Panc1 (cell line): ENCODE data around the gene C1orf198. TPM values are rescaled to one million over a fixed set of nuclear protein-coding genes. Genes with fewer than 3 reads are reported as not detected.

ENCODE experiments used
- ATAC-seq: fragments of 200-7000 bp; cut with Tn5 transposase; 2 replicates; pipeline ENCODE4 v1.9.1; 2020; ENCODE audit warnings: mild to moderate bottlenecking, moderate library complexity
- BruUV-seq: library from RNA; stranded (reverse); fragments of 400-500 nt; replicated peaks from 2 replicates; lab custom pipeline; 2021; lab: Mats Ljungman, UMichigan
- CTCF ChIA-PET: fragments of 300-600 bp; sonication (Branson Sonifier 250); formaldehyde crosslinking; loops from one replicate; lab custom pipeline; 2022; ENCODE audit warnings: antibody characterized with exemption; lab: Charles Lee
- POLR2A ChIA-PET: fragments of 300-600 bp; sonication (Branson Sonifier 250); formaldehyde crosslinking; loops from one replicate; lab custom pipeline; 2022; ENCODE audit warnings: antibody characterized with exemption; lab: Charles Lee
- DNase-seq: peaks from one replicate; pipeline ENCODE4 v3.0.0-alpha.2; 2010; ENCODE audit warnings: low read depth, low spot score
- H3K27ac ChIP-seq: 2 replicates; pipeline ENCODE4 v1.5.1; 2011; ENCODE audit warnings: mild to moderate bottlenecking, low read length, inconsistent platforms
- H3K27me3 ChIP-seq: fragments of 200-500 bp; sonication (Bioruptor generic); 2 replicates; pipeline ENCODE4 v1.6.0; 2014; ENCODE audit warnings: low read length, inconsistent platforms; ENCODE audit not compliant: control insufficient read depth, insufficient read depth
- H3K36me3 ChIP-seq: fragments of 200-500 bp; sonication (Bioruptor generic); 2 replicates; pipeline ENCODE4 v1.5.1; 2014; ENCODE audit warnings: inconsistent platforms, mild to moderate bottlenecking, low read length, moderate library complexity; ENCODE audit not compliant: control insufficient read depth, insufficient read depth
- H3K4me1 ChIP-seq: 2 replicates; pipeline ENCODE4 v1.5.1; 2011; ENCODE audit warnings: inconsistent platforms, mild to moderate bottlenecking, low read length, moderate library complexity; ENCODE audit not compliant: control insufficient read depth, insufficient read depth
- H3K4me3 ChIP-seq, 2 experiments: 2 replicates each; pipeline ENCODE4 v1.5.1; 2011 to 2012; ENCODE audit warnings: low read depth in 2 of 2, low read length in 2 of 2, mild to moderate bottlenecking in 2 of 2, inconsistent platforms in 1 of 2, moderate library complexity in 1 of 2
- H3K9me3 ChIP-seq: fragments of 200-500 bp; sonication (Bioruptor generic); 2 replicates; pipeline ENCODE4 v1.5.1; 2014; ENCODE audit warnings: low read depth, mild to moderate bottlenecking, inconsistent platforms, low read length, moderate library complexity; ENCODE audit not compliant: control insufficient read depth, insufficient read depth
- CTCF ChIP-seq: fragments of 450-650 bp; IDR thresholded peaks from 2 replicates; pipeline ENCODE4 v1.5.1; 2017; ENCODE audit warnings: mild to moderate bottlenecking
- POLR2AphosphoS5 ChIP-seq: IDR thresholded peaks from 2 replicates; pipeline ENCODE4 v1.6.1; 2012; ENCODE audit warnings: mild to moderate bottlenecking, low read depth, low read length, moderate library complexity
- REST ChIP-seq, 2 experiments: IDR thresholded peaks; 2 replicates each; pipeline ENCODE4 v1.6.1; 2011 to 2012; ENCODE audit warnings: low read depth in 2 of 2, control low read depth in 1 of 2, low read length in 1 of 2, mild to moderate bottlenecking in 1 of 2, moderate library complexity in 1 of 2; ENCODE audit not compliant: insufficient read depth in 1 of 2
- SIN3A ChIP-seq: IDR thresholded peaks from 2 replicates; pipeline ENCODE4 v1.6.1; 2012; ENCODE audit warnings: low read depth, mild to moderate bottlenecking, low read length, moderate library complexity, borderline replicate concordance; ENCODE audit not compliant: insufficient read depth
- TCF7L2 ChIP-seq: IDR thresholded peaks from 2 replicates; pipeline ENCODE4 v1.6.1; 2011; ENCODE audit warnings: mild to moderate bottlenecking, low read depth, low read length, inconsistent platforms
- in situ Hi-C: cut with HindIII; loops from 2 replicates; pipeline ENCODE4 v1.10.0; 2016; ENCODE audit warnings: low sequenced_read_pairs, low pct_unique_long_range_greater_than_20kb
- intact Hi-C: fragments of 100-400 bp; cut with micrococcal nuclease; formaldehyde crosslinking; loops from one replicate; pipeline ENCODE4 v1.10.0; 2022; ENCODE audit not compliant: unreplicated experiment
- total RNA-seq: library from RNA; stranded (reverse); gene quantifications from one replicate; pipeline ENCODE4 v1.2.1, GENCODE V29; 2021; ENCODE audit not compliant: unreplicated experiment

C1orf198 gene
- total RNA-seq, 1 experiment from 2014 or later, result 33.6 TPM

GRCh38 chr1:230804396-230804795 is 63.9 kb downstream of the C1orf198 start:
- ChIA-PET POLR2A (no interaction called here), CTCF (no interaction called here)
- no TSS peak for BruUV-seq
- no peaks in the 10 kb centered on the region for H3K36me3 ChIP-seq
- no peaks in the 10 kb centered on the region for H3K9me3 ChIP-seq
- no peak for TF ChIP-seq SIN3A
- TF ChIP-seq REST (IDR thresholded peaks at IDR 0.05; ENCODE audit: insufficient read depth in 1 of 2, low read depth in 2 of 2, low read length in 1 of 2), result no peak
- TF ChIP-seq POLR2AphosphoS5, result no peak
- TF ChIP-seq TCF7L2, result no peak
- TF ChIP-seq CTCF, result no peak
- intact Hi-C loops (no loop called here), in situ Hi-C loops (no loop called here)
- no peaks in the 10 kb centered on the region for H3K4me1 ChIP-seq
- DNase-seq (no peak), ATAC-seq (no peak)
- no peak overlapping the region for H3K4me3 ChIP-seq
- H3K27me3 ChIP-seq, result no peaks in the 10 kb centered on the region
- no peak overlapping the region for H3K27ac ChIP-seq

GRCh38 chr1:230800891-230801840 is 67.2 kb downstream of the C1orf198 start:
- Histone ChIP-seq H3K4me1 (no peaks in the 10 kb centered on the region), H3K36me3 (no peaks in the 10 kb centered on the region), H3K9me3 (no peaks in the 10 kb centered on the region), H3K27ac (no peak overlapping the region), H3K27me3 (no peaks in the 10 kb centered on the region), H3K4me3 (no peak overlapping the region)
- in situ Hi-C loops, result no loop called here
- ChIA-PET POLR2A (no interaction called here), CTCF (no interaction called here)
- DNase-seq (no peak), ATAC-seq (no peak)
- TF ChIP-seq REST (IDR thresholded peaks at IDR 0.05; ENCODE audit: insufficient read depth in 1 of 2, low read depth in 2 of 2, low read length in 1 of 2) (no peak), TCF7L2 (no peak), CTCF (no peak), SIN3A (no peak), POLR2AphosphoS5 (no peak)
- intact Hi-C loops, result no loop called here
- no TSS peak for BruUV-seq
